Astrocyte of the hippocampus (primary cell): ENCODE results near the gene ZBED6.
A peak's percentile ranks its signal among the peaks of the same experiment; 100 is the strongest.
"Not testable (repeated sequence)": the region's sequence is repeated elsewhere in the genome, so short reads cannot be mapped to it uniquely, and the experiment has no call there.

Experiments used
- DNase-seq: peaks from one replicate; pipeline ENCODE4 v3.0.0; 2011; ENCODE audit warnings: low read depth, low spot score

ZBED6 gene

GRCh38 chr1:203781962-203782361 lies 13.5 kb upstream of the ZBED6 start:
- DNase-seq, result no peak

- DNase-seq, result no peak
Observed at GRCh38 chr1:203789966-203790365, 5.5 kb upstream of the ZBED6 start.

DNA sequence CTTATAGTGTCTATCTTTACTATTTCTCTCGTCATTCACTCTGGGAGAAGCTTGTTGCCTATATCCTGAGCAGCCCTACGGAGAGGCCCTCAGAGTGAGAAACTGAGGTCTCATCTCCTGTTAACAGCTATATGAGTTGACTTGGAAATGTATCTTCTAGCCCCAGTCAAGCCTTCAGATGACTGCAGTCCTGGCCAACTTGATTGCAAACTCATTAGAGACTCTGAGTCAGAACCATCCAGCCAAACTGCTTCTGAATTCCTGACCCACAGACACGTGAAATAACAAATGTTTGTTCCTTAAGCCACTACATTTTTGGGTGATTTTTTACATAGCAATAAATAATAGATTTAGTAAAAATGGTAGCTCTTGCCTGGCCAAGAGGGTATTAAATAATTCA lies 3.9 kb upstream of the ZBED6 start:
- no peak for DNase-seq

GRCh38 chr1:203792486-203792885 lies 2.9 kb upstream of the ZBED6 start:
- no peak for DNase-seq

GRCh38 chr1:203793561-203793960 lies 1.9 kb upstream of the ZBED6 start:
- not testable (repeated sequence) for DNase-seq

GRCh38 chr1:203794764-203795440 lies 521 bp upstream of the ZBED6 start:
- no peak for DNase-seq

DNA sequence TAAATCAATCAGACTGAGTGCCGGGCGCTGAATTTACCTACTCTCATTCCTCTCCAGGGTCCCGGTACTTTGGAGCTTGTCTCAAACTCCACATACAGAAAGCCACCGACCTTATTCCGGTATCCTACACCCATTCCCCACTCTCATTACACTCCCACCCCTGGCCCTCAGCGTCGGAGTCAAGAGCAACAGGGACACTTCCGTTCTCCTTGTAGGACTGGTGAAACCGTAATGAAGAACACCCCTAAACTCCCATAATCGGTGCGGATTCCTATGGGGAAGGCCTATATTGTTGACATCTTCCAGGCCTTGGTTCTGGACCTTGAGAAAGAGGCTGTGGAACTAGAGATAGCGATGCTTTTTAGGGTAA lies 798 bp downstream of the ZBED6 start:
- peak; percentile 48 for DNase-seq

GRCh38 chr1:203797216-203797615 lies 1.8 kb downstream of the ZBED6 start:
- no peak for DNase-seq

DNA sequence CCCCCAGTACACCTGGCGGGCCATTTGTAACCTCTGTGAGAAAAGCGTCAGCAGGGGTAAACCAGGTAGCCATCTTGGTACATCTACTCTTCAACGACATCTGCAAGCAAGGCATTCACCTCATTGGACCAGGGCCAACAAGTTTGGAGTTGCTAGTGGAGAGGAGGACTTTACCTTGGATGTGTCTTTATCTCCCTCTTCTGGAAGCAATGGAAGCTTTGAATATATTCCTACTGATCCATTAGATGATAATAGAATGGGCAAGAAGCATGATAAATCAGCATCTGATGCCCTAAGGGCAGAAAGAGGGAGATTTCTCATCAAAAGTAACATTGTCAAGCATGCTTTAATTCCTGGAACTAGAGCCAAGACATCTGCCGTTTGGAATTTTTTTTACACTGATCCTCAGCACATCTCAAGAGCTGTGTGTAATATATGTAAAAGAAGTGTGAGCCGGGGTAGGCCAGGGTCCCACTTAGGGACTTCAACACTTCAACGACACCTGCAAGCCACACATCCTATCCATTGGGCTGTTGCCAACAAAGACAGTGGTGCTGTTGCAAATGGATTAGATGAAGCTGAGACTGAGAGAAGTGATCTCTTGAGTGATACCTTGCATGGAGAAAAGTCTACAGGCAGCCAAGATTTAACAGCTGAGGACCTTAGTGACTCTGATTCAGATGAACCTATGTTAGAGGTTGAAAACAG lies 2.7 kb downstream of the ZBED6 start:
- DNase-seq, result no peak

DNA sequence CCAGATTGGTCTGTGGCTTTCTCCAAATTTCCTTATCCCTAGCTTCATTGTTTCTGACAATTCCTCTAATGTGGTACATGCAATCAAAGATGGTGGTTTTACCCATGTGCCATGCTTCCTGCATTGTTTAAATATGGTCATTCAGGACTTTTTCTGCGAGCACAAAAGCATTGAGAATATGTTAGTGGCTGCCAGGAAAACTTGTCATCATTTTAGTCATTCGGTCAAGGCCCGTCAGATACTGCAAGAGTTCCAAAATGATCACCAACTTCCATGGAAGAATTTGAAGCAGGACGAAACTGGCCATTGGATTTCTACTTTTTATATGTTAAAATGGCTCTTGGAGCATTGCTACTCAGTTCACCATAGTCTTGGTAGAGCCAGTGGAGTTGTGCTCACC lies 3.7 kb downstream of the ZBED6 start:
- no peak for DNase-seq

GRCh38 chr1:203799971-203800370 lies 4.5 kb downstream of the ZBED6 start:
- DNase-seq, result no peak

GRCh38 chr1:203805689-203806088 lies 10.3 kb downstream of the ZBED6 start:
- DNase-seq, result no peak

DNA sequence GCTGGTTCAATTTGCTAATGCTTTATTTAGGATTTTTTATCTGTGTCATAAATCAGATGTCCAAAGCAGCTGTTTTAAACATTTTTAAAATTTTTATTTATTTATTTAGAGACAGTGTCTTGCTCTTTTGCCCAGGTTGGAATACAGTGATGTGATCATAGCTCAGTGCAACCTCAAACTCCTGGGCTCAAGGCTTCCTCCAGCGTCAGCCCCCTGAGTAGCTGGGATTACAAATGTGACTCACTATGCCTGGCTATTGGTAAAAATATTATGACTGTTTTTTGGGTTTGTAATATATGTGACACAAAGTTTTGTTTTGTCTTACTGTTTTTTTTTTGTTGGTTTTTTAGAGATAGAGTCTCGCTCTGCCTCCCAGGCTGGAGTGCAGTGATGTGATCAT lies 11.8 kb downstream of the ZBED6 start:
- DNase-seq, result peak; percentile 60

DNA sequence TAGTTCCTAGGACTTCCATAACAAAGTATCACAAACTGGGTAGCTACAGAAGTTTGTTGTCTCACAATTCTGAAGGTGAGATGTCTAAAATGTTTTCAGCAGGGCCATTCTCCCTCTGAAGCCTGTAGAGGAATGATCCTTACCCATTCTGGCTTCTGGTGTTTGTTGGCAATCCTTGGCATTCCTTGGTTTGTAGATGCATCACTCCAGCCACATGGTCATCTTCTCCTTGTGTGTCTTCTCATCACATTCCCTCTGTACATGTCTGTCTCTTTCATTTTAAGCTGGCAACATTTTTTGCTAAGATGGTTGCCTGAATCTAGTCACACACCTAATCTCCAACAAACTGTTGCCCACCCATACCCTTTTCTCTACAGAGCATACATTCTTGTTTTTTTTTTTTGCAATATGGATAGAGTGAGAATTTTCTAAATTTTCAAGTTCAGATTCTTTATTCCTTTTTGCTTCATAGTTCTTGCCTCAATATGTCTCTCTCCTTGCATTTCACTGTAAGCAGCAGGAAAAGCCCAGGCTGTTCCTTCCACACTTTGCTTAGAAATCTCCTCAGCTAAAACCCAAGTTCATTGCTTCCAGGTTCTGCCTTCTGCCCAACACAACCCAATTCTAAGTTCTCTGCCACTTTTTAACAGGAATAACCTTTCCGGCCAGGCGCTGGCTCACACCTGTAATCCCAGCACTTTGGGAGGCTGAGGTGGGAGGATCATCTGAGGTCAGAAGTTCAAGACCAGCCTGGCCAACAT lies 18.3 kb downstream of the ZBED6 start:
- no peak for DNase-seq

DNA sequence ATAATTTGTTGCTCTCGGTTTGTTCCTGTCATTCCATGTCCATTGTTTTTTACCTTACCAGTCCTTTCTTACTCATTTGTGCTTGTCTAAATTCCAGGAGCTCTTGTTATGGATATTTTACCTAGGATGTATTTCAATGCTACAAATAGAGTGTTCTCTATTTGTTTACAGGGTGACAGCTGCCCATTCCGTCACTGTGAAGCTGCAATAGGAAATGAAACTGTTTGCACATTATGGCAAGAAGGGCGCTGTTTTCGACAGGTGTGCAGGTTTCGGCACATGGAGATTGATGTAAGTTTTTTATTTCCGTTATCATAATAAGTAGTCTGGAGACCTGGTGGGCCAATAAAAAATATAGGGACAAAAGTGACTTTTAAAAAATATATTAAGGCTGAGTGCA lies 23.0 kb downstream of the ZBED6 start:
- no peak for DNase-seq

- DNase-seq, result no peak
Observed at GRCh38 chr1:203823306-203823705, 27.9 kb downstream of the ZBED6 start.

DNA sequence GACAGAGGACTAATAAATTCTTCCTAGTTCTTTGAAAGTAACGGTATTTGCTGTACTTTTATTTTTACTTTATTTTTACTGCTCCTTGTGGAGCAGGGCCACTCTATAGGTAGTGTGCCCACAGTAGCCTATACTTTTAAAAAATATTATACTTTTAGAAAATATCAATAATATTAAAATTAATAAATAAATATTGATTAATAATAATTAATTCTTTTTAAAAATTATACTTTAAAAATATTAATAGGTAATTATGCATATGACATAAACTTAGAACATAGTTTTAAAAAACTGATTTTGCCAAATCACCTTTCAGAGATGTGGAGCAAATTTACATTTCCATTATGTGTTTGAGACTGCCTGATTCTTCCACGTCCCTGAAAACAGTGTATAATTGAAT lies 30.8 kb downstream of the ZBED6 start:
- no peak for DNase-seq

- no peak for DNase-seq
Observed at GRCh38 chr1:203828002-203828401, 32.6 kb downstream of the ZBED6 start.

- no peak for DNase-seq
Observed at GRCh38 chr1:203828503-203828902, 33.1 kb downstream of the ZBED6 start.

DNA sequence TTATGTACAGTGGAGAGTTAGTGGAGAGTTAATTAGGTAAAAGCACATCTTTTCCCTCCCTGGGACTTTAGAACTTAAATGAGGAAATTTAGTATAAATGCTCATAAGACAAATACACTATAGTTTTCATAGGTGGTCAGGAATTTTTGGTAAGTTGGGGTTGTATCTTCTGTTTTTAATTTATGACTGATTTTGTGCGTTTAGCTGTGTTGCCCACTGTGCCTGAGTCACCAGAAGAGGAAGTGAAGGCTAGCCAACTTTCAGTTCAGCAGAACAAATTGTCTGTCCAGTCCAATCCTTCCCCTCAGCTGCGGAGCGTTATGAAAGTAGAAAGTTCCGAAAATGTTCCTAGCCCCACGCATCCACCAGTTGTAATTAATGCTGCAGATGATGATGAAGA lies 33.8 kb downstream of the ZBED6 start:
- not testable (repeated sequence) for DNase-seq

GRCh38 chr1:203835476-203835875 lies 40.1 kb downstream of the ZBED6 start:
- no peak for DNase-seq

DNA sequence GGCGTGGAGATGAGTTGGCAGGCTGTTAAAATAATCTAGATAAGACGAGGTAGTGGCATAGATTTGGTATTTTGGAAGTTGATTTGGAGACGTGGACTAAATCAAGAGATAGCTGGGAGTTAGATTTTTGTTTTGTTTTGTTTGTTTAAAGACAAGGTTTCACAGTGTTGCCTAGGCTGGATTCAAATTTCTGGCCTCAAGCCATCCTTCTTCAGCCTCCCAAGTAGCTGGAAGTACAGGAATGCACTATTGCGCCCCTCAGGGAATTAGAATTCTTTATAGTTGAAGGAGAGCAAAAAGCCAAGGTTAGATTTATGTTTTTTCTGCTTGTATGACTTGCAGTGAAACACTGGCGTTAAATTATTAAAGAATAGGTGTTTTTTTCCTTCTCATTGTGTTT lies 43.7 kb downstream of the ZBED6 start:
- DNase-seq, result peak; percentile 66
